BE2C (cell line): Measurements from ENCODE around the gene APC2.
"Not testable (repeated sequence)": the region's sequence is repeated elsewhere in the genome, so short reads cannot be mapped to it uniquely, and the experiment has no call there.

Source experiments
- DNase-seq: peaks from one replicate; pipeline ENCODE4 v3.0.0-alpha.2; 2020
- H3K27me3 ChIP-seq: fragments of 250-450 bp; sonication (Bioruptor Pico); 2 replicates; pipeline ENCODE4 v1.5.1; 2020; ENCODE audit warnings: mild to moderate bottlenecking
- H3K36me3 ChIP-seq: fragments of 250-450 bp; sonication (Bioruptor Pico); 2 replicates; pipeline ENCODE4 v1.5.1; 2020; ENCODE audit warnings: mild to moderate bottlenecking
- H3K4me1 ChIP-seq: fragments of 250-450 bp; sonication (Bioruptor Pico); 2 replicates; pipeline ENCODE4 v1.5.1; 2020
- H3K4me3 ChIP-seq: 2 replicates; pipeline ENCODE4 v1.5.1; 2011; ENCODE audit warnings: low read depth, low read length
- H3K9me3 ChIP-seq: fragments of 250-450 bp; sonication (Bioruptor Pico); 2 replicates; pipeline ENCODE4 v1.5.1; 2020
- TF ChIP-seq, protein P1 (sequence below): IDR thresholded peaks from 2 replicates; pipeline ENCODE4 v1.5.1; 2012; ENCODE audit warnings: mild to moderate bottlenecking, low read depth, low read length

APC2 gene

DNA sequence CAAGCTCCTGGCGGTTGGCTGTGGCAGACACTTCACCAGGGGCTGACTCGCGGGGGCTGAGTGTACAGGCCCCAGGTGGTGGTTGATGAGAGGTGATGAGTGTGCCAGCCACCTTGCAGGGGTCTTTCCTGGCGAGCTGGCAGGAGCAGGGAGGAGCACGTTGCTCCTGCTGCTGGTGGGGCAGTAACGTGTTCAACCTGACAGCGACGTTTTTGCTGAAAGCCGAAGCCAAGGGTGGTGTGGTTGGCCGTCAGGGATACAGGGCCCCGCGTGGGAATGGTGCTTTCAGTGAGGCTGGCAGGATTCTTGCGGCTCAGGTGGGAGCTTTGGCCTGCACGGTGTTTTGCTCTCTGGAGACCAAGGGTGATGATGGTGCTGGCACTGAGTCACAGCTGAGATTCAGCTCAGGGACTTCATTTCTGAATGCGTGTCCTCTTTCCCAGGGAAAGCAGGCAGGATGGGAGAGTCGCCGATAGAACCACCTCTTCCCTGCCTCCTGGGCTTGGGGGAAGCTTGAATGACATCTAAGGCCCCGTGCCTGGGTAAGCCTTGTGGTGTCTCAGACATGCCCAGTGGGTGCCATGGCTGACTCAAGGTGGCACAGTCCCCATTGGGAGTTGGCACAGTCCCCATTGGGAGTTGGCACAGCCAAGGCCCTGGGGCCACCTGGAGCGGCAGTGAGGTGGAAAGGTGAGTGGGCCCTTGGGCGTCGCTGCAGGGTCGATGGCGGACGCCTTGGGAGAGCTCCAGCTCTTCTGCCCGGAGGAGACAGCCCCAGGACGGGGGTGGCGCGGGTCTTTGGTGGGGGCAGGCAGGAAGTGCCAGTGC lies 33.7 kb upstream of the APC2 start:
- Histone ChIP-seq H3K9me3 (no peaks in the 10 kb centered on the region), H3K27me3 (no peaks in the 10 kb centered on the region), H3K4me3 (no peak overlapping the region), H3K4me1 (peaks cover 12% of the 10 kb centered on the region), H3K36me3 (peaks cover 82% of the 10 kb centered on the region)
- TF ChIP-seq, protein P1, sequence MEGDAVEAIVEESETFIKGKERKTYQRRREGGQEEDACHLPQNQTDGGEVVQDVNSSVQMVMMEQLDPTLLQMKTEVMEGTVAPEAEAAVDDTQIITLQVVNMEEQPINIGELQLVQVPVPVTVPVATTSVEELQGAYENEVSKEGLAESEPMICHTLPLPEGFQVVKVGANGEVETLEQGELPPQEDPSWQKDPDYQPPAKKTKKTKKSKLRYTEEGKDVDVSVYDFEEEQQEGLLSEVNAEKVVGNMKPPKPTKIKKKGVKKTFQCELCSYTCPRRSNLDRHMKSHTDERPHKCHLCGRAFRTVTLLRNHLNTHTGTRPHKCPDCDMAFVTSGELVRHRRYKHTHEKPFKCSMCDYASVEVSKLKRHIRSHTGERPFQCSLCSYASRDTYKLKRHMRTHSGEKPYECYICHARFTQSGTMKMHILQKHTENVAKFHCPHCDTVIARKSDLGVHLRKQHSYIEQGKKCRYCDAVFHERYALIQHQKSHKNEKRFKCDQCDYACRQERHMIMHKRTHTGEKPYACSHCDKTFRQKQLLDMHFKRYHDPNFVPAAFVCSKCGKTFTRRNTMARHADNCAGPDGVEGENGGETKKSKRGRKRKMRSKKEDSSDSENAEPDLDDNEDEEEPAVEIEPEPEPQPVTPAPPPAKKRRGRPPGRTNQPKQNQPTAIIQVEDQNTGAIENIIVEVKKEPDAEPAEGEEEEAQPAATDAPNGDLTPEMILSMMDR, result no peak
- no peak for DNase-seq

DNA sequence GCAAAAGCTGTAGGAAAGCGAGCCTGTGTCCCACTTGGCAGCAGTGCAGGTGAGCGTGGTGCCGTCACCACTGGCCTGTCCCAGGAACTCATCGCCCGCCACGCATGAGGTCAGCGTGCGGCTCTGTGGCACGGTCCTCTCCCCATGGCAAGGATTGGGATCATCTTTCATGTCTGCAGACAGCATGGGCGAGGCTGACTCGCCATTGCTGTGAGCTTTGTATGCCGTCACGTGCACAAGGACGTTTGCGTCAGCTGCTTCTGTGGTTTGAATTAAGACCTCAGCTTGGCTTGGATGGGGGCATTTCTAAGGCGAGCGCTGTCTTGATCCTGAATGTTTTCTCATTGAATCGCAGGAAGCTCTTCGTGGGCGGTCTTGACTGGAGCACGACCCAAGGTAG lies 32.8 kb upstream of the APC2 start:
- no peak for DNase-seq
- peaks cover 82% of the 10 kb centered on the region for H3K36me3 ChIP-seq
- no peaks in the 10 kb centered on the region for H3K27me3 ChIP-seq
- H3K4me1 ChIP-seq, result peaks cover 6% of the 10 kb centered on the region; the same call in 1 of the 2 replicates
- TF ChIP-seq, protein P1, result no peak
- no peaks in the 10 kb centered on the region for H3K9me3 ChIP-seq
- H3K4me3 ChIP-seq, result no peak overlapping the region

- Histone ChIP-seq H3K4me3 (no peak overlapping the region), H3K36me3 (peaks cover 82% of the 10 kb centered on the region), H3K9me3 (no peaks in the 10 kb centered on the region), H3K27me3 (no peaks in the 10 kb centered on the region), H3K4me1 (peaks cover 6% of the 10 kb centered on the region; the same call in 1 of the 2 replicates)
- DNase-seq, result no peak
- TF ChIP-seq, protein P1, result no peak
Observed at GRCh38 chr19:1417681-1418495, 32.0 kb upstream of the APC2 start.

DNA sequence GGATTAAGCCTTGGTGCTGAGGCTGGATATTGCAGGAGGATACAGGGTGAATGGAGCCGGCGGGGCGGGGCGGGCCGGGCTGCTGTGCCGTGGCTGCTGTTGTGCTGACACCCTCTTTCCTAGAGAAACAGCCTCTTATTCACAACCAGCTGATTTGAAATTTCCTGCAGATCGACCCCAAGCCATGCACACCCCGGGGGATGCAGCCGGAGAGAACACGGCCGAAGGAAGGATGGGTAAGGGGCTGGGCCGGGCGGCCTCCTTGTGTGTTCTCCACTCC lies 31.5 kb upstream of the APC2 start:
- H3K27me3 ChIP-seq, result no peaks in the 10 kb centered on the region
- TF ChIP-seq, protein P1, result no peak
- peaks cover 82% of the 10 kb centered on the region for H3K36me3 ChIP-seq
- H3K4me3 ChIP-seq, result no peak overlapping the region
- H3K4me1 ChIP-seq, result peaks cover 6% of the 10 kb centered on the region; the same call in 1 of the 2 replicates
- H3K9me3 ChIP-seq, result no peaks in the 10 kb centered on the region
- no peak for DNase-seq

GRCh38 chr19:1418951-1419738 lies 30.8 kb upstream of the APC2 start:
- TF ChIP-seq, protein P1, result no peak
- Histone ChIP-seq H3K9me3 (no peaks in the 10 kb centered on the region), H3K27me3 (no peaks in the 10 kb centered on the region), H3K4me1 (peaks cover 6% of the 10 kb centered on the region; the same call in 1 of the 2 replicates), H3K4me3 (no peak overlapping the region), H3K36me3 (peaks cover 81% of the 10 kb centered on the region)
- DNase-seq, result no peak

- not testable (repeated sequence) for H3K4me1 ChIP-seq, H3K4me3 ChIP-seq, H3K27me3 ChIP-seq, H3K9me3 ChIP-seq, DNase-seq
- peaks cover 83% of the 10 kb centered on the region for H3K36me3 ChIP-seq
Observed at GRCh38 chr19:1420085-1420484, 29.8 kb upstream of the APC2 start.
